Measurements from ENCODE around the gene PKIG. TPM values are rescaled to one million over a fixed set of nuclear protein-coding genes. Genes with fewer than 3 reads are reported as not detected.

Gene PKIG
- total and polyA plus RNA-seq, 2 experiments from 2014 or later, result 29.7 to 33.2 TPM

DNA sequence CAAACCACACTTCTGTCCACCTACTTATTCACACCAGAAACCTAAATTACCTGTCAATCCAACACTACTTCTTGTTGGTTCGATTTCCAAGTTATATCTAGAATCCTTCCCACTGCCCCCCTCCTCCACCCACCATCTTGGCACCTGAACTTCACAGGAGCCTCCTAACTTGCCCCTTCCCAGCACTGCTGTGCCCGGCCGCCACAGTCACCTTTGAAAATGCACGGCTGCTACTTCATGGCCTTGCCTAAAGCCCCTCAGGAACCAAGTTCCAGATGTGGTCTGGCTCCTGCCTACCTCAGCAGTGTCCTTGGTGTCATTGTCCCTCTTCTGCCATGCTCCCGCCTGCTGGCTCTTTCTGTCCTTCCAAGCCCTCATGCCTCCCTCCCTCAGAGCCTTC, 31.2 kb downstream of the PKIG start:
- H3K4me1 Mint-ChIP-seq, result peaks cover 48% of the 10 kb centered on the region
- TF ChIP-seq NANOG (IDR thresholded peaks at IDR 0.05; ENCODE audit: borderline replicate concordance) (no peak), ZNF331 (CRISPR knock-in tag; IDR thresholded peaks at IDR 0.05; ENCODE audit: low read depth) (no peak), CREB1 (CRISPR knock-in tag; IDR thresholded peaks at IDR 0.05; ENCODE audit: low read depth) (no peak), ZNF114 (CRISPR knock-in tag; IDR thresholded peaks at IDR 0.05) (no peak), EZH2 (IDR thresholded peaks at IDR 0.05; ENCODE audit: low read depth, unreplicated experiment) (no peak)
- TF ChIP-seq, protein P1, sequence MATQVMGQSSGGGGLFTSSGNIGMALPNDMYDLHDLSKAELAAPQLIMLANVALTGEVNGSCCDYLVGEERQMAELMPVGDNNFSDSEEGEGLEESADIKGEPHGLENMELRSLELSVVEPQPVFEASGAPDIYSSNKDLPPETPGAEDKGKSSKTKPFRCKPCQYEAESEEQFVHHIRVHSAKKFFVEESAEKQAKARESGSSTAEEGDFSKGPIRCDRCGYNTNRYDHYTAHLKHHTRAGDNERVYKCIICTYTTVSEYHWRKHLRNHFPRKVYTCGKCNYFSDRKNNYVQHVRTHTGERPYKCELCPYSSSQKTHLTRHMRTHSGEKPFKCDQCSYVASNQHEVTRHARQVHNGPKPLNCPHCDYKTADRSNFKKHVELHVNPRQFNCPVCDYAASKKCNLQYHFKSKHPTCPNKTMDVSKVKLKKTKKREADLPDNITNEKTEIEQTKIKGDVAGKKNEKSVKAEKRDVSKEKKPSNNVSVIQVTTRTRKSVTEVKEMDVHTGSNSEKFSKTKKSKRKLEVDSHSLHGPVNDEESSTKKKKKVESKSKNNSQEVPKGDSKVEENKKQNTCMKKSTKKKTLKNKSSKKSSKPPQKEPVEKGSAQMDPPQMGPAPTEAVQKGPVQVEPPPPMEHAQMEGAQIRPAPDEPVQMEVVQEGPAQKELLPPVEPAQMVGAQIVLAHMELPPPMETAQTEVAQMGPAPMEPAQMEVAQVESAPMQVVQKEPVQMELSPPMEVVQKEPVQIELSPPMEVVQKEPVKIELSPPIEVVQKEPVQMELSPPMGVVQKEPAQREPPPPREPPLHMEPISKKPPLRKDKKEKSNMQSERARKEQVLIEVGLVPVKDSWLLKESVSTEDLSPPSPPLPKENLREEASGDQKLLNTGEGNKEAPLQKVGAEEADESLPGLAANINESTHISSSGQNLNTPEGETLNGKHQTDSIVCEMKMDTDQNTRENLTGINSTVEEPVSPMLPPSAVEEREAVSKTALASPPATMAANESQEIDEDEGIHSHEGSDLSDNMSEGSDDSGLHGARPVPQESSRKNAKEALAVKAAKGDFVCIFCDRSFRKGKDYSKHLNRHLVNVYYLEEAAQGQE (IDR thresholded peaks at IDR 0.05; ENCODE audit: unreplicated experiment), result no peak
- TF ChIP-seq, protein P2, sequence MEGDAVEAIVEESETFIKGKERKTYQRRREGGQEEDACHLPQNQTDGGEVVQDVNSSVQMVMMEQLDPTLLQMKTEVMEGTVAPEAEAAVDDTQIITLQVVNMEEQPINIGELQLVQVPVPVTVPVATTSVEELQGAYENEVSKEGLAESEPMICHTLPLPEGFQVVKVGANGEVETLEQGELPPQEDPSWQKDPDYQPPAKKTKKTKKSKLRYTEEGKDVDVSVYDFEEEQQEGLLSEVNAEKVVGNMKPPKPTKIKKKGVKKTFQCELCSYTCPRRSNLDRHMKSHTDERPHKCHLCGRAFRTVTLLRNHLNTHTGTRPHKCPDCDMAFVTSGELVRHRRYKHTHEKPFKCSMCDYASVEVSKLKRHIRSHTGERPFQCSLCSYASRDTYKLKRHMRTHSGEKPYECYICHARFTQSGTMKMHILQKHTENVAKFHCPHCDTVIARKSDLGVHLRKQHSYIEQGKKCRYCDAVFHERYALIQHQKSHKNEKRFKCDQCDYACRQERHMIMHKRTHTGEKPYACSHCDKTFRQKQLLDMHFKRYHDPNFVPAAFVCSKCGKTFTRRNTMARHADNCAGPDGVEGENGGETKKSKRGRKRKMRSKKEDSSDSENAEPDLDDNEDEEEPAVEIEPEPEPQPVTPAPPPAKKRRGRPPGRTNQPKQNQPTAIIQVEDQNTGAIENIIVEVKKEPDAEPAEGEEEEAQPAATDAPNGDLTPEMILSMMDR (conservative IDR thresholded peaks at IDR 0.05; ENCODE audit: low read depth in 2 of 2), result no peak
- Histone ChIP-seq H4K20me1 (replicated peaks; ENCODE audit: insufficient read depth) (peaks cover 15% of the 10 kb centered on the region; the same call in 1 of the 2 replicates), H3K4me1 (ENCODE audit: insufficient read depth) (peaks cover 29% of the 10 kb centered on the region), H3K4me3 (no peak overlapping the region), H3K4me2 (no peak overlapping the region), H3K27ac (ENCODE audit: low read depth) (no peak overlapping the region), H3K9me2 (ENCODE audit: insufficient read depth) (no peaks in the 10 kb centered on the region), H3K27me3 (ENCODE audit: insufficient read depth) (peaks cover 19% of the 10 kb centered on the region), H2AFZ (no peak overlapping the region), H3K79me2 (replicated peaks; ENCODE audit: insufficient read depth) (no peaks in the 10 kb centered on the region), H3F3A (replicated peaks; ENCODE audit: low read depth) (no peaks in the 10 kb centered on the region), H3K36me3 (ENCODE audit: insufficient read depth) (no peaks in the 10 kb centered on the region)
- ATAC-seq (no peak), DNase-seq (ENCODE audit: low spot score) (no peak)
- H3K27me3 Mint-ChIP-seq (ENCODE audit: insufficient read depth, low read depth, poor library complexity), result peaks cover 13% of the 10 kb centered on the region
- H3K4me3 Mint-ChIP-seq, result no peak overlapping the region
- no peaks in the 10 kb centered on the region for H3K9me3 Mint-ChIP-seq
- peaks cover 28% of the 10 kb centered on the region; the same call in 2 of the 3 replicates for H3K36me3 Mint-ChIP-seq (ENCODE audit: low read depth)
- H3K27ac Mint-ChIP-seq, result no peak overlapping the region

DNA sequence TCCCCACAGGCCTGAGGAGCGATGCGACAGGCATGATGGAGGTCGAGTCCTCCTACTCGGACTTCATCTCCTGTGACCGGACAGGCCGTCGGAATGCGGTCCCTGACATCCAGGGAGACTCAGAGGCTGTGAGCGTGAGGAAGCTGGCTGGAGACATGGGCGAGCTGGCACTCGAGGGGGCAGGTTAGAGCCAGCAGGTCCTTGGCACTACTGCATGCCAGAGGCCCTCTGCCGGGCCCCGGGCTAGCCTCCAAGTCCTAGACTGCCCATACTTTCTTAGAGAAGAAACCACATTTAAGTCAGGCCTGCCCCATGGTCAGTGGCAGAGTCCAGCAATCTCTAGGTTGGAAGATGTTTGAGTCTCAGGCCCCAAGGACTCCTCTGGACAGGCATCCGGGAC, 32.1 kb downstream of the PKIG start:
- Histone ChIP-seq H3K9me2 (ENCODE audit: insufficient read depth) (no peaks in the 10 kb centered on the region), H3K4me1 (ENCODE audit: insufficient read depth) (peaks cover 26% of the 10 kb centered on the region), H4K20me1 (replicated peaks; ENCODE audit: insufficient read depth) (peaks cover 15% of the 10 kb centered on the region; the same call in 1 of the 2 replicates), H3K4me3 (no peak overlapping the region), H3K79me2 (replicated peaks; ENCODE audit: insufficient read depth) (no peaks in the 10 kb centered on the region), H3K4me2 (no peak overlapping the region), H3K27ac (ENCODE audit: low read depth) (no peak overlapping the region), H3K36me3 (ENCODE audit: insufficient read depth) (no peaks in the 10 kb centered on the region), H3F3A (replicated peaks; ENCODE audit: low read depth) (no peaks in the 10 kb centered on the region), H2AFZ (no peak overlapping the region), H3K27me3 (ENCODE audit: insufficient read depth) (peaks cover 28% of the 10 kb centered on the region)
- ATAC-seq (no peak), DNase-seq (ENCODE audit: low spot score) (no peak)
- TF ChIP-seq, protein P3, sequence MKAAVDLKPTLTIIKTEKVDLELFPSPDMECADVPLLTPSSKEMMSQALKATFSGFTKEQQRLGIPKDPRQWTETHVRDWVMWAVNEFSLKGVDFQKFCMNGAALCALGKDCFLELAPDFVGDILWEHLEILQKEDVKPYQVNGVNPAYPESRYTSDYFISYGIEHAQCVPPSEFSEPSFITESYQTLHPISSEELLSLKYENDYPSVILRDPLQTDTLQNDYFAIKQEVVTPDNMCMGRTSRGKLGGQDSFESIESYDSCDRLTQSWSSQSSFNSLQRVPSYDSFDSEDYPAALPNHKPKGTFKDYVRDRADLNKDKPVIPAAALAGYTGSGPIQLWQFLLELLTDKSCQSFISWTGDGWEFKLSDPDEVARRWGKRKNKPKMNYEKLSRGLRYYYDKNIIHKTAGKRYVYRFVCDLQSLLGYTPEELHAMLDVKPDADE (IDR thresholded peaks at IDR 0.05), result no peak
- no peak for TF ChIP-seq POLR2AphosphoS5 (IDR thresholded peaks at IDR 0.05; ENCODE audit: low read depth)
- no peak for TF ChIP-seq EZH2phosphoT487 (IDR thresholded peaks at IDR 0.05; ENCODE audit: unreplicated experiment)
- TF ChIP-seq CREB1 (CRISPR knock-in tag; IDR thresholded peaks at IDR 0.05; ENCODE audit: low read depth), result no peak
- TF ChIP-seq, protein P2 (conservative IDR thresholded peaks at IDR 0.05; ENCODE audit: low read depth in 2 of 2), result no peak
- H3K4me1 Mint-ChIP-seq, result peaks cover 41% of the 10 kb centered on the region
- H3K27me3 Mint-ChIP-seq (ENCODE audit: insufficient read depth, low read depth, poor library complexity), result peaks cover 14% of the 10 kb centered on the region
- no peaks in the 10 kb centered on the region for H3K9me3 Mint-ChIP-seq
- peaks cover 38% of the 10 kb centered on the region for H3K36me3 Mint-ChIP-seq (ENCODE audit: low read depth)
- H3K4me3 Mint-ChIP-seq, result no peak overlapping the region
- no peak overlapping the region for H3K27ac Mint-ChIP-seq

All from GM23338 (cell line).